ENCODE results near the gene ZNF467. TPM values are rescaled to one million over a fixed set of nuclear protein-coding genes. Genes with fewer than 3 reads are reported as not detected.

ZNF467 gene
- total and polyA plus RNA-seq, 2 experiments from 2014 or later = 0.10 to 0.40 TPM

- TF ChIP-seq CTCF (conservative IDR thresholded peaks at IDR 0.05; ENCODE audit: low read depth in 2 of 2) (no peak), ZNF462 (CRISPR knock-in tag; IDR thresholded peaks at IDR 0.05) (no peak), NANOG (IDR thresholded peaks at IDR 0.05; ENCODE audit: borderline replicate concordance) (no peak), POLR2AphosphoS5 (IDR thresholded peaks at IDR 0.05; ENCODE audit: low read depth) (no peak)
These were observed 38.2 kb downstream of the ZNF467 start (continued) for GRCh38 chr7:149735181-149735602.

GRCh38 chr7:149734791-149735075 is 38.7 kb downstream of the ZNF467 start:
- Histone ChIP-seq H3K4me3 (no peak overlapping the region), H3K27me3 (ENCODE audit: insufficient read depth) (no peaks in the 10 kb centered on the region), H4K20me1 (replicated peaks; ENCODE audit: insufficient read depth) (no peaks in the 10 kb centered on the region), H3F3A (replicated peaks; ENCODE audit: low read depth) (no peaks in the 10 kb centered on the region), H3K4me1 (ENCODE audit: insufficient read depth) (no peaks in the 10 kb centered on the region), H3K36me3 (ENCODE audit: insufficient read depth) (no peaks in the 10 kb centered on the region; the same call in 1 of the 2 replicates), H3K4me2 (no peak overlapping the region), H3K79me2 (replicated peaks; ENCODE audit: insufficient read depth) (no peaks in the 10 kb centered on the region), H3K9me2 (ENCODE audit: insufficient read depth) (no peaks in the 10 kb centered on the region; the same call in 1 of the 2 replicates), H2AFZ (no peak overlapping the region), H3K27ac (ENCODE audit: low read depth) (no peak overlapping the region)
- Mint-ChIP-seq H3K9me3 (no peaks in the 10 kb centered on the region), H3K4me1 (no peaks in the 10 kb centered on the region), H3K4me3 (no peak overlapping the region), H3K27ac (no peak overlapping the region), H3K27me3 (ENCODE audit: insufficient read depth, low read depth, poor library complexity) (peaks cover 23% of the 10 kb centered on the region), H3K36me3 (ENCODE audit: low read depth) (peaks cover 7% of the 10 kb centered on the region; the same call in 2 of the 3 replicates)
- ATAC-seq (peak; percentile 26), DNase-seq (ENCODE audit: low spot score) (no peak)
- TF ChIP-seq ZNF462 (CRISPR knock-in tag; IDR thresholded peaks at IDR 0.05) (no peak), ZNF114 (CRISPR knock-in tag; IDR thresholded peaks at IDR 0.05) (no peak)
